ENCODE results near the gene RIC8A.

Gene RIC8A

GRCh38 chr11:215581-216037 lies 8.1 kb downstream of the RIC8A start:
- H3K36me3 ChIP-seq (ENCODE audit: insufficient read depth, low read length): peaks cover 42% of the 10 kb centered on the region; the same call in 1 of the 2 replicates
- TF ChIP-seq CTCF (conservative IDR thresholded peaks at IDR 0.05; ENCODE audit: low read length) (no peak), EZH2phosphoT487 (IDR thresholded peaks at IDR 0.05; ENCODE audit: borderline replicate concordance) (no peak)
- no peak overlapping the region for H3K4me3 ChIP-seq (ENCODE audit: low read length, poor library complexity, severe bottlenecking)
- H3F3A ChIP-seq (ENCODE audit: low read depth): no peaks in the 10 kb centered on the region
- no peaks in the 10 kb centered on the region for H3K27me3 ChIP-seq (ENCODE audit: insufficient read depth, low read length, poor library complexity, severe bottlenecking)
- no peaks in the 10 kb centered on the region for H3K9me2 ChIP-seq (replicated peaks; ENCODE audit: low read depth, low read length)
- H3K4me1 ChIP-seq (ENCODE audit: insufficient read depth, low read length, poor library complexity, severe bottlenecking): peaks cover 7% of the 10 kb centered on the region
- H3K9me3 ChIP-seq (ENCODE audit: insufficient read depth, low read depth, low read length): no peaks in the 10 kb centered on the region
- H3K79me2 ChIP-seq (ENCODE audit: insufficient read depth, low read length): peaks cover 21% of the 10 kb centered on the region
- no peak overlapping the region for H3K9ac ChIP-seq (ENCODE audit: low read depth, low read length, poor library complexity, severe bottlenecking)
- peaks cover 6% of the 10 kb centered on the region for H4K20me1 ChIP-seq (ENCODE audit: insufficient read depth, low read length, poor library complexity, severe bottlenecking)
- no peak overlapping the region for H3K4me2 ChIP-seq (ENCODE audit: low read depth, low read length, poor library complexity, severe bottlenecking)
- H2AFZ ChIP-seq (ENCODE audit: low read length): no peak overlapping the region

GRCh38 chr11:216081-216974 lies 8.8 kb downstream of the RIC8A start:
- no peak overlapping the region for H3K4me2 ChIP-seq (ENCODE audit: low read depth, low read length, poor library complexity, severe bottlenecking)
- no peaks in the 10 kb centered on the region for H3K9me3 ChIP-seq (ENCODE audit: insufficient read depth, low read depth, low read length)
- no peak for TF ChIP-seq EZH2phosphoT487 (IDR thresholded peaks at IDR 0.05; ENCODE audit: borderline replicate concordance)
- TF ChIP-seq CTCF (conservative IDR thresholded peaks at IDR 0.05; ENCODE audit: low read length): no peak
- peaks cover under 1% of the 10 kb centered on the region for H3K4me1 ChIP-seq (ENCODE audit: insufficient read depth, low read length, poor library complexity, severe bottlenecking)
- peaks cover 35% of the 10 kb centered on the region; the same call in 1 of the 2 replicates for H3K36me3 ChIP-seq (ENCODE audit: insufficient read depth, low read length)
- no peaks in the 10 kb centered on the region for H3K27me3 ChIP-seq (ENCODE audit: insufficient read depth, low read length, poor library complexity, severe bottlenecking)
- no peaks in the 10 kb centered on the region for H4K20me1 ChIP-seq (ENCODE audit: insufficient read depth, low read length, poor library complexity, severe bottlenecking)
- H3K79me2 ChIP-seq (ENCODE audit: insufficient read depth, low read length): peaks cover 14% of the 10 kb centered on the region; the same call in 1 of the 2 replicates
- H3F3A ChIP-seq (ENCODE audit: low read depth): no peaks in the 10 kb centered on the region
- H3K9me2 ChIP-seq (replicated peaks; ENCODE audit: low read depth, low read length): no peaks in the 10 kb centered on the region
- H3K9ac ChIP-seq (ENCODE audit: low read depth, low read length, poor library complexity, severe bottlenecking): no peak overlapping the region
- H2AFZ ChIP-seq (ENCODE audit: low read length): no peak overlapping the region
- no peak overlapping the region for H3K4me3 ChIP-seq (ENCODE audit: low read length, poor library complexity, severe bottlenecking)

GRCh38 chr11:217704-218103 lies 10.2 kb downstream of the RIC8A start:
- H4K20me1 ChIP-seq (ENCODE audit: insufficient read depth, low read length, poor library complexity, severe bottlenecking): no peaks in the 10 kb centered on the region
- H3K27me3 ChIP-seq (ENCODE audit: insufficient read depth, low read length, poor library complexity, severe bottlenecking): no peaks in the 10 kb centered on the region
- no peaks in the 10 kb centered on the region for H3K4me1 ChIP-seq (ENCODE audit: insufficient read depth, low read length, poor library complexity, severe bottlenecking)
- no peaks in the 10 kb centered on the region for H3F3A ChIP-seq (ENCODE audit: low read depth)
- no peak overlapping the region for H3K9ac ChIP-seq (ENCODE audit: low read depth, low read length, poor library complexity, severe bottlenecking)
- H3K9me3 ChIP-seq (ENCODE audit: insufficient read depth, low read depth, low read length): no peaks in the 10 kb centered on the region
- no peaks in the 10 kb centered on the region for H3K79me2 ChIP-seq (ENCODE audit: insufficient read depth, low read length)
- H2AFZ ChIP-seq (ENCODE audit: low read length): no peak overlapping the region
- H3K36me3 ChIP-seq (ENCODE audit: insufficient read depth, low read length): peaks cover 21% of the 10 kb centered on the region; the same call in 1 of the 2 replicates
- H3K9me2 ChIP-seq (replicated peaks; ENCODE audit: low read depth, low read length): no peaks in the 10 kb centered on the region
- no peak overlapping the region for H3K4me2 ChIP-seq (ENCODE audit: low read depth, low read length, poor library complexity, severe bottlenecking)
- no peak overlapping the region for H3K4me3 ChIP-seq (ENCODE audit: low read length, poor library complexity, severe bottlenecking)
- no peak for TF ChIP-seq CTCF (conservative IDR thresholded peaks at IDR 0.05; ENCODE audit: low read length)
- no peak for TF ChIP-seq EZH2phosphoT487 (IDR thresholded peaks at IDR 0.05; ENCODE audit: borderline replicate concordance)
